ENCODE measurements around the gene OVAAL.

The OVAAL gene

DNA sequence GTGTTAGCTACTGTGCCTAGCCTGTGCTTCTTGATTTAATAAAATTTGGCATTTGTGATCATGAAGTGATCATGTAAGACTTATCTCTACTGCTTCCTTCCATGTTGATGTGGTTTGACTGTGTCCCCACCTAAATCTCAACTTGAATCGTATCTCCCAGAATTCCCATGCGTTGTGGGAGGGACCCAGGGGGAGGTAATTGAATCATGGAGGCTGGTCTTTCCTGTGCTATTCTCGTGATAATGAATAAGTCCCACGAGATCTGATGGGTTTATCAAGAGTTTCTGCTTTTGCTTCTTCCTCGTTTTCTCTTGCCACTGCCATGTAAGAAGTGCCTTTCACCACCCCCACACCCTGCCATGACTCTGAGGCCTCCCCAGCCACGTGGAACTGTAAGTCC lies at the start of gene OVAAL:
Gene OVAAL, plus strand, starts transcription at position 301 of the 400 bp plus-strand sequence.
- DNase-seq (ENCODE audit: insufficient read length, low spot score) = no peak
- FAIRE-seq = no peak

DNA sequence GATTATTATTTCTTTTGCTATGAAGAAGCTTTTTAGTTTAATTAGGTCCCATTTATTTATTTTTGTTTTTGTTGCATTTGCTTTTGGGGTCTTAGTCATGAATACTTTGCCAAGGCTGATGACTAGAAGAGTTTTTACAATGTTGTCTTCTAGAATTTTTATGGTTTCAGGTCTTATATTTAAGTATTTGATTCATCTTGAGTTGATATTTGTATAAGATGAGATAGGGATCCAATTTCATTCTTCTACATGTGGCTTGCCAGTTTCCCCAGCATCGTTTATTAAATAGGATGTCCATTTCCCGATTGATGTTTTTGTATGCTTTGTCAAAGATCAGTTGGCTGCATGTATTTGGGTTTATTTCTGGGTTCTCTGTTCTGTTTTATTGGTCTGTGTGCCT lies 47.9 kb upstream of the OVAAL start:
- no peak for FAIRE-seq

DNA sequence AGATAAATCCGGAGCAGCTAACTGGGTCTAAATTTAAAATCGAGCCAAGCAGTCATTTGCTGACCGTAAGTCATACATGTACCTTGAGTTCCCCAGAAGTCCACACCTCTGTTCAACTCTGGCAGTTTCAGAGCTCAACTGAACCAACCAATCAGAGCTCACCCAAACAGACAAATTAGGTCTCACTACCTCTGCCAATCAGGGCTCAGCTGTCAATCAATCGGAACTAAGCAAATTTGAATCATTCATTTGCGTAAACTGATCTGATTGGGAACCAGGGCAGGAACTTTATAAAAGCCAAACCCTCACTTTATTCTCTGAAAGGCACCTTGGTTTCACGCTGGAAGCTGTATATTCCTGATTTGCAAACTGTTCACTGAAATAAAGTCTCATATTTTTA lies 45.2 kb upstream of the OVAAL start:
- DNase-seq (ENCODE audit: insufficient read length, low spot score) (no peak), FAIRE-seq (no peak)

More for the DNA sequence above, 47.9 kb upstream of the OVAAL start:
- DNase-seq (ENCODE audit: insufficient read length, low spot score) = no peak

DNA sequence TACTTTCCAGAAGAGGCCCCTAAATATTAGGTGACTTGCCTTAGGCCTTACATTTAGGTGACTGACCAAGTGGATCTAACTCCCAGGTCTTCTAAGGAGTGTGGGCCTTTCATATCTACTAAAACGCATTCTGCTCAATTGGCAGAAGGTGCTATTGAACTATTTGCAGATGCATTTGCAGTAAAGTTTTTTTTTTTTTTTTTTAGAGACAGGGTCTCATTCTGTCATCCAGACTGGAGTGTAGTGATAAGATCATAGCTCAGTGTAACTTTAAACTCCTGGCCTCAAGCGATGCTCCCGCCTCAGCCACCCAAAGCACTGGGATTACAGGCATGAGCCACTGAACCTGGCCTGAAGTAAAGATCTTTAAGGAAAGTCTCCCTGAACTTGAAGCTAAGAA lies 43.4 kb upstream of the OVAAL start:
- no peak for FAIRE-seq
- DNase-seq (ENCODE audit: insufficient read length, low spot score) = no peak

DNA sequence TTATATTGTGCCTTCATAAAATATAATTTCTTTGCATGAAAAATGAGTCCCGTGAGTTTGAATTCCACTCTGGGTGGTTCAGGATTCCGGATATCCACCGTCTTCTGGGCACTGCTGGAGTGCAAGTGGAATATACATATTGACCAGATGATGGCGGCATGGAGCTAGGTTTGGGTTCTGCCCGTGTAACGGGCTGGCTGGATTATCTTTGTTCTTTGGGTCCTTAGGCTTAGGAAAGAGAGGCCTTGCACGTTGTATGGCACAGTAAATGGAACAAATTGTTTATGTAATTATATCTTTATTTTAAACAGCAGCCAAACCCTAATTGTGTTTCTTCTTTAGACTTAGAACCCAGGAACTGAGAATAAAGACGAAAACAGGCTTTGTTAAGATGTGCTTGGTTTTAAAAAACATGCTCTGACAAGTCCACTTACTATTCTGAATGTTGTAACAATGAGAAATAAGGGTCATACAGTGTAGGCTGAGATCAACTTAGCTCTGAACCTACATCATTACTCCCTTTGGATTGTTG lies 42.8 kb upstream of the OVAAL start:
- peak; percentile 94 for FAIRE-seq
- peak; percentile 67 for DNase-seq (ENCODE audit: insufficient read length, low spot score)

DNA sequence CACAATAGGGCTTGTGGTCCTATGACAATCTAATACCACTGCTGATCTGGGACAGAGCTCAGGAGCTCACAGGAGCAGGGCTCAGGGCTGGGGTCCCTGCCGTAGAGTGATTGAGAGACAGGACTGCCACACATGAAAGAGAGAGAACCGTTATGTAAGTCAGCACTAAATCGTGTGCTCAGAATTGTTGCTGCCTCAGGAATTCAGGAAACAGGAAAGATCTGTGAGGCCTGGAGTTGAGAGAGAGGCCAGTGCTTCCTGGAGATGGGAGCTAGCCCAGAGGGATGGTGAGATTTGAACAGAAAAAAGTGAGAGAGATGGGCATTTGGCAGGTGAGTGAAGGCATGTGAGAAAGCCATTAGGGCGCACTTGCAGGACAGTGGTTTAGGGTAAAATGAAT lies 38.9 kb upstream of the OVAAL start:
- DNase-seq (ENCODE audit: insufficient read length, low spot score) (no peak), FAIRE-seq (no peak)

DNA sequence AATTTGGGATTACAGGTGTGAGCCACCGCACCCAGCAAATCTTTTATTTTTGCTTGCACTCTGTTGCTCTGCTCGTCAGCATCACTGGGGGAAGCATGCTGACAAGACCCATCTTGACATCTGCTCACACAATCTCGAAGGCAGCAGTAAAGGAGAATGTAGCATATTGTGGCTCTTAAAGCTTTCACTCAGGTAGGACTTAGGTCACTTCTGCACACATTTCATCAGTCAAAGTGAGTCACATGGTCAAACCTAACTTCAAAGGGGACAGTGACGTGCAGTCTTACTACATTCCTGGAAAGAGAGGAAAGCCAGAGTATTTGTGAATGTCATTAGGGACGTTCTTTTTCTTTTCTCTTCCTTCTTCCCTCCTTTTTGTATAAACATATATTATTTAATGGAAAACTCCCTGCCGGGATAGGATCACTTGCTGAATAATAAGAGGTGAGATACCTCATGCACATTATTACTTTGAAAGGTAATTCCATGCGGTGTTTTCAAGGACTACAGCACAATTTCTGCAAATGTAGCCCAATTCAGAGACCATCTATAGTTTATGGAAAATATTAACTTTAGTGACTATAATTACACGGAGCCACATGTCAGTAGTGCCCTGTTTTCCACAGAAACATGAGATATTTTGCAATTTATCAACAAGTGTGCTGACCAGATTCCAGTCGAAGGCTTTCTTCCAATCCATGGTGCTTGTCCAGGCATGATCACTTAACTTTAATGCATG lies 37.1 kb upstream of the OVAAL start:
- DNase-seq (ENCODE audit: insufficient read length, low spot score) (no peak), FAIRE-seq (no peak)

DNA sequence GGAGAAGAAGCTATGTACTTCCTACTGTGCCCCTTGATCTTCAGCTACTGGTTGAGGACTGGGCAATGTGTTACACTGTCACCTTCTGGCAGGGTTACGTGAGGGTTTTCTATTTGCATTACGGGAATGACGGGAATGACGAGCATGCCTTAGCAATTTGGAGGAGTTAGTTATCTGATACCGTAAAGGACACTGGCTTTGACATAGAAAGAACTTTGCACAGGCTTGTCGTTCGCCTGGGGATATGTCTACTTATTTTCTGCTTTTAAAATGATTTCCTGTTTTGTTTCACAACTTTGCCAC lies 36.6 kb upstream of the OVAAL start:
- FAIRE-seq (no peak), DNase-seq (ENCODE audit: insufficient read length, low spot score) (no peak)

DNA sequence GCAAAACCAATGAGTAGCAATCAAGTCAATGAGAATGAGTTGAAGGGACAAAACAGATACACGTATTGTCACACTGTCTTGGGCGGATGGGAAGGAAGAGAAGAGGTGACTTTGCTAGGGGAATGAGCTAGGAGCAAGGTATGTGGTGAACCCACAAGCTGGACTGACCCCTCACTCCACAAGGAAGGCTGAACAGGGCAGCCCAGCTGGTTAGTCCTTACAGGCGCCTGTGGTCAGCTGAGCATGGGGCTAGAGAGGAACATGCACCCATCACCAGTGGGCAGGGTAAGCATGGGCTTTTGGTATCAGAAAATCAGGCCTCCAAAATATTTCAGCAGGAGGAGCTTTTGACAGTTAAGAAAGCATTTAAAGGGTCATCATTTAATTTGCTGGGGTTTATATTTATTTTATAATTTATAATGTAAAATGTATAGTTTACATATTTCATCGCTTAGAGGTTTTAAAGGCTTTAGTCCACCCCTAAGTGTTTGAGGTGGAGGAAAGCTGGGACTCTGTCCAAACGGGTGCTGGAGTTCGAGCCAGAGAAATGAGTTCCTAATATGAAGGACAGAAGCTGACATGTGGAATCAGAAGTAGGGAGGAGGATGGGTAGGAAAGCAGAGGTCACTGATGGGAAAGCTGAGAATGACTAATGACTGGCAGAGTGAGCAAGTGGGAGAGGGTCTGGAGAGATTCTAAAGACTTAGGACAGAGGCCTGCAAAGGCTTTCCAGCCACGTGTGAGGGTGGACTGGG lies 34.4 kb upstream of the OVAAL start:
- FAIRE-seq = no peak
- no peak for DNase-seq (ENCODE audit: insufficient read length, low spot score)

DNA sequence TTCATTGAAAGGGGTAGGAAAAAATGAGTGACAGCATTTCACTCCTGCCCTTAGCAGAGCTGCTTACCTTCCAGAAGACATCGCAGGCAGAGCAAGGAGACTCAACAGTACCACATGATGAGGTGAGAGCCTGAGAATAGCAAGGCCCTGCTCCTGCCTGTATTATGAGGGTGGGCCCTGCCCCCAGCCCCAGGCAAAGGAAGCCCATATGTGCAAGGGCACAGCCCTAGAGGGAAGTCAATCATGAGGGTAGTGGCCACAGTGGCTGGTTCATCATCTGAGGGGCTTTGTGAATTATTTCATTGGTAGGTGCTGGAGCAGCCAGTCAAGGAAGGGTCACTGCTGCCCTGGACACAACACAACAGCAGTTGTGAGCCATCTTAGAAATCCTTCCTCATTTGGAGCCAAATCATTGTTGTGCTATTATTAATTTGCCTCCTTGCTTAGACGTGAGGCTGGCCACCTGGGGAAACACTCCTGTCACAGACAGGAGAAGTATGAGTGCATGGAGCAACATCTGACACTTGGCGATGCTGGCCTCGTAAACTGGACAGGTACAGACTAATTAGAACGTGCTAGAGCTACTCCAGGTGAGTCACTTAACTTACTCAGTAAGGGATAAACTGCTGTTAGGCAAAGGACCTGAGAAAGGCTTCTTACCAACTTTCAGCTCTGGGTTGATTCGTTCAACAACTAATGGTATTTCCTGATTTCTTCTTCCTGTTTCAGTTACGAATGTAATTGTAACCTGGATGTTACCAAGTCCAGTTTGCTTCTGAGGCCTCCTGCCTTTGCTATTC lies 33.6 kb upstream of the OVAAL start:
- FAIRE-seq (no peak), DNase-seq (ENCODE audit: insufficient read length, low spot score) (no peak)

DNA sequence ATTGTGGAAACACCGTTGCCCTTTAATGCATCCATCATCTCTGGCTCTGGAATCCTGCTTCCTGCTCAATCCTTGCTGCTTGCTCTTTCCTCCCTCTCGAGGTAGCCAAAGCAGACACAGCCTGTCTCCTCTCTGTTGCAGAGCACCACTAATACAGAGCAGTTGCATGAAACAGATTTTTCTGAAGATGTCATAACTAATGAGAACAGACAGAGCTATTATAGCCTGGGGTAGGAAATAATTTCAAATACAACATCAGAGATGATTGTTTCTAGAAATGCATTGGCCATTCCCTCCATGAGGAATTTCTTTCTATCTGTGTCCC lies 33.1 kb upstream of the OVAAL start:
- DNase-seq (ENCODE audit: insufficient read length, low spot score) (no peak), FAIRE-seq (no peak)

DNA sequence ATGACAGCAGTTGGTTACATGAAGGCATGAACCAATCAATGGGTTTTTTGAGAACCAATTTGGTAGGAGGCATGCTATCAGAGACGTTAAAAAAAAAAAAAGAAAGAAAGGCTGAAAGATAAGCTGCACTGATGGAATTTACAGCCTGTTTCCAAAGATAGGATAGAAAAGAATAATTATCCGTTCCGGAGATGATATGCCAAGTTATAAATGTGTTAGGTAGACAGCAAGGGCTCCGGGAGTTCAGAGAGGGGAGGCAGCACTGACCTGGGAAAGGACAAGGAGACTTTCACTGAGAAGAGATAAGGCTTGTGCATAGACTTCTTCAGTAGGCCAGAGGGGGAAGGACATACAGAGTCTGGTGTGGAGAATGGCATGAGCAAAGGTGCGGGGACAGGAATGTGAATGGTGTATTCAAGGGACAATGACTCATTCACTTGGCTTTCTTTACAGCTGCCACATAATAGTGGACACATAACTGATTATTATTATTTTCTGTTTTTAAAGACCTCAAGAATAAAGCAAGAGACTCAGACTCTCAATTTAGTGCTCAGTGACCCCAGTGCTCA lies 31.6 kb upstream of the OVAAL start:
- DNase-seq (ENCODE audit: insufficient read length, low spot score) (no peak), FAIRE-seq (no peak)

DNA sequence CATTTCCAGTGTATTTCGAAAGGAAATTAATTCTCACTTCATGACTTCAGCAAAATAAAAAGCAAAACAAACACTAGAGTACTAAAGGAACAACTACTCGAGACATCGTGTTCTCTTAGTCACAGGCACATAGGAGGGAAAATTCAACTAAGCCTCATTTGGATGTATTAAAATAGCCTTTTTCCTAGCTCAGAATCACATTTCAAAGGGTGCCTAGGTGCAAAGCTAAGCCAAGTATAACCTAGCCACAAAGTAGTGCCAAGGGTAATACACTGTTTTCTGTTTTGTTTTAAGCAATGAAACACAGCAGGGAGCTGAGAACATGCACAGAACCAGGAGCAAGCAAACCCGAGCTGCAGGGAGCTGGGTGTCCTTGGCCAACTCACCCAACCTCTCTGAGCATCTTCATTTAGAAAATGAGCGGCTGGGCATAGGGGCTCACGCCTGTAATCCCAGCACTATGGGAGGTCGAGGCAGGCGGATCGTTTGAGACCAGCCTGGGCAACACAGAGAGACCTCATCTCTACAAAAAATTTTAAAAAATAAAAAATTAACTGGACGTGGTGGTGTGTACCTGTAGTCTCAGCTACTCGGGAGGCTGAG lies 29.8 kb upstream of the OVAAL start:
- FAIRE-seq (no peak), DNase-seq (ENCODE audit: insufficient read length, low spot score) (no peak)

DNA sequence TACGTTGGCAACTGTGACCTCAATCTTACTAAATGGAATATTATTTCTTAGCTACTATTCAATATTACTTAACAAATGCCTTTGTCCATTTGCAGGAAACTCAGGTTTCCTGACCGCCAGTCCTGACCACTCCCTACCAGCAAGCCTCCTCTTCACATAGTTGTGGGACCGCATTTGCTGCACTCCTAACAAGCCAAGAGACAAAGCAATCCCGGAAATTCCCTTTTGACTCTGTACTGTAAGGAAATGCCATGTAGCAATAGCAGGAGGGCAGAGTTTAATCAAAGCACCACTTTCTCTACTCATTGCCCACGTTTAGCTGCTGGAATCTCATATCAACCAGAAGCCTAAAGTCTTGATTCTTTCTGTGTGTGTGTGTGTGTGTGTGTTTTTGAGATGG lies 28.3 kb upstream of the OVAAL start:
- FAIRE-seq (no peak), DNase-seq (ENCODE audit: insufficient read length, low spot score) (no peak)

DNA sequence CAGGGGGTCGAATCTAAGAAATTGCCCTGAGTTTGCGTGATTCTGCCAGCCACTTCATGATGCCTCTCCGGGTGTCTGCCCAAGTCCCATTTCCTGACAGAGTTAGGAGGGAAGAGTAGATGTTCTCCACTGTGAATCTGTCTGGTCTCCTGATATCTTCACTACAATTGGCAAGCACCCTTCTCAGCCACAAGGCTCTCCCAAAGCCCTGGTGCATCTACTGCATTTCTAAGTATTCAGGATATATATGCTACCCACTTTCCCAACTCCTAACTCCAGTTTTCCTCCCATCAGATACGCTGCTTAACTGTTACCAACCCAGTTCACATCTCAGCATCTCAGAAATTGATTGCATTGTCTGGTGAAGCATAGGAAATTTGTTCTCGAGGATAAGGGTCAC lies 25.9 kb upstream of the OVAAL start:
- DNase-seq (ENCODE audit: insufficient read length, low spot score) (no peak), FAIRE-seq (no peak)

DNA sequence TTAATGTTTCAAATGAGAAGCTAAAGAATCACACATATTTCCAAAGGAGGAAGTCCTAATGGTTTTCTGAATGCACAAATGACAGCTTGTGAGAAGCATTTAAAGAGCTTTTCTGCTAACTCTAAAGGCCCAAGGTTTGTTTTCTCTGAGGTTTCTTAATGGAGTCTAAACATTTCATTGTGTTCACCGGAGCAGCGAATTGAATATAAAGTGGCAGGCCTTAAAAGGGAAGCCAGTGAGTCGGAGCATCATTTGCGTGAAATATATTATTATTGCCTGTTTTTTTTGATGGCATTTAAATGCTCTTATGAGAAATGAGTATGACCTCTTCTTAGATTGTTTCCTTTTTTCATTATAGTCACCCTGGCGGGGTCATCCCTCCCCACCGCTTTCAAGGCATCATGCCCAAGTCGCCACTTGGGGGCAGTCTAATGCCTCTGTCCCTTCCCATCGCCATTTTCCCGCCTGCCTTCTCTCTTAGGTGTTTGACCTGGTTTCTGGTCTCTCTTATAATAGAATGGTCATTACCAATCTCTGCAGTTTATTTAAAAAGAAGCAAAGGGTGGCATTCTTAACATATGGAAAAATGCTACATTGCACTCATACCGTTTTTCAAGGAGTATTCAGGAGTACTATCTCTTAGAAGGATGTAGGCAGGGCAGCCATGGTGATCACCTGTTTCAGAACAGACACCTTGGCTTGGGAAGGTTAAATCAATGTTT lies 25.3 kb upstream of the OVAAL start:
- FAIRE-seq (peak; percentile 80), DNase-seq (ENCODE audit: insufficient read length, low spot score) (peak; percentile 50)

DNA sequence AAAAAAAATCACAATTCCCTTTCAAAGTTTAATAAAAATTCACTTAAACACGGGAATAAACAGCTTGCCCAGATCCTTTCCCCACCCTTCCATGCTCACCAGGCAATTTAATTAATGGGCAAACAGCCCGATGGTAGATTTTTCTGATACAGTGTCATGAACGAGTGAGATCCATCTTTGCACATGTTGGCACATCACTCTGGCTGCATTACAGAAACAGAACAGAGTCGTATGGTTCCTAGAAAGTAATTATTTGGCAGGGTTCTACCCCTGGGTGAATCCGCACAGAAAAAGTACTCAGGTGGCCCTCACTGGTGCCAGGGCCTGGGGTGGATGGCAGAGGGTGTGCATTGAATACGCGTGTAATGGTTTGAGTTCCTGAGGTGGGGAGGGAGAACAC lies 24.6 kb upstream of the OVAAL start:
- FAIRE-seq (no peak), DNase-seq (ENCODE audit: insufficient read length, low spot score) (no peak)

DNA sequence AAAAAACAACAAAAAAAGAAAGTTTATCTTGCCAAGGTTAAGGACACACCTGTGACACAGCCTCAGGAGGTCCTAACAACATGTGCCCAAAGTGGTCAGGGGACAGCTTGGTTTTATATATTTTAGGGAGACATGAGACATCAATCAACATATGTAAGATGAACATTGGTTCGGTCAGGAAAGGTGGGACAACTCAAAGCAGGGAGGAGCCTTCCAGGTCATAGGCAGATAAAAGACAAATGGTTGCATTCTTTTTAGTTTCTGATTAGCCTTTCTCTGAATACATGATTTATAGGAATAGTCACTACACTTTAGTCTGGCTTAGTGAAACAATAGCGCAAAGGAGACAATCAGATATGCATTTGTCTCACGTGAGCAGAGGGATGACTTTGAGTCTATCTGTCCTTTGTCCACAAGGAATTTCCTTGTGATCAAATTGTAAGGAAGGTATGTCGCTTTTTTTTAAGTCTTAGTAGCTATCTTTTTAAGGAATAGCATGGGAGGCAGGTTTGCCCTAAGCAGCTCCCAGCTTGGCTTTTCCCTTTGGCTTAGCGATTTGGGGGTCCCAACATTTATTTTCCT lies 23.3 kb upstream of the OVAAL start:
- no peak for DNase-seq (ENCODE audit: insufficient read length, low spot score)
- FAIRE-seq = no peak

DNA sequence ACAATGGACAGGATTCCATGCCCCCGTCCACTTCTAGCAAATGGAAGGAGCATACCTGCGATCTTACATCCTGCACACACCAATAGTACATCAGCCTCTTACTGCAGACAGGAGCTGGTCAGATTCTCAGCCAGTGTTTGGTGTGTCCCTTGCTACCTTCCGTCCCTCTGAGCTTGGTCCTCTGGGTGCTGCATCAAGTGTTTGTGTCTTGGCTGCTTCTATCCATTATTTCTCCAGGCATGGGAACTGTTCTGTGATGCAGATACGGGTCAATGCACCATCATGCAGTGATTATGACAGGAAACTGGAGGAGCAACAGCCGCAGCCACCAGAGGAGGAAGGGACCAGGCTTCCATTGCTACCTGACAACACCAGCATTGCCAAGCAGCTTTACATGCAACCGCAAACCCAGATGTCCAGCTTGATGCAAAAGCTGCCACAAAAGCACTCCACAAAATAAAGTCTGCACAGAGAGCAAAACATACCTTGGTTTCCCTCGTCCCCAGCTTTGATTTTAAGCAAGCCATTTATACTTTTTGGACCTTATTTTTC lies 21.9 kb upstream of the OVAAL start:
- FAIRE-seq (no peak), DNase-seq (ENCODE audit: insufficient read length, low spot score) (no peak)

DNA sequence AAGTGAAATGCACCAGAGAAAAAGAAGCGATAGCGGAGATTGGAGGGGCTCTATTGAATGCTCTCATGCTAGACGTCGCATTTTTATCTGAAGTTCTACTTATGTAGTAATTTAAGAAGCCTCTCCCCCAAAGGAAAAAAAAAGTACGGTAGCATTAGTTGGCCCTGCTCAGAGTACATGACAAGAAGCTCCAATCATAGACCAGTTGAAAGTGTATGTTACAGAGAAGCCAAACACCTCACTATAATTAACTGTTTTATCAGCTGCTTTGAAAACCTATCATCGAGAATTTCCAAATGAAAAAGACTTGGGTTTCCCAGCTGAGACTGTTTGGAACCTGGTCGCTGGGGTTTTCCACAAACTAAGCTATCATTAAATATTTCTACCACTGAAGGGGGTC lies 19.6 kb upstream of the OVAAL start:
- no peak for FAIRE-seq

More for the DNA sequence above, 19.6 kb upstream of the OVAAL start:
- DNase-seq (ENCODE audit: insufficient read length, low spot score) = no peak
